HFF-Myc (cell line): Measurements from ENCODE around the gene CCN6.

Experiments
- DNase-seq: peaks from one replicate; pipeline ENCODE4 v3.0.0-alpha.2; 2011; ENCODE audit warnings: low read depth; ENCODE audit errors: extremely low read depth
- H3K4me3 ChIP-seq: replicated peaks from 2 replicates; pipeline ENCODE4 v1.5.1; 2011; ENCODE audit warnings: low read depth, mild to moderate bottlenecking, control low read depth, low read length
- CTCF ChIP-seq: IDR thresholded peaks from 2 replicates; pipeline ENCODE4 v1.5.1; 2012; ENCODE audit warnings: mild to moderate bottlenecking, low read depth, low read length, control low read depth; ENCODE audit errors: missing control alignments

The CCN6 gene

GRCh38 chr6:112062966-112063365, 9.1 kb downstream of the CCN6 start:
- no peak overlapping the region for H3K4me3 ChIP-seq
- TF ChIP-seq CTCF: no peak

DNA sequence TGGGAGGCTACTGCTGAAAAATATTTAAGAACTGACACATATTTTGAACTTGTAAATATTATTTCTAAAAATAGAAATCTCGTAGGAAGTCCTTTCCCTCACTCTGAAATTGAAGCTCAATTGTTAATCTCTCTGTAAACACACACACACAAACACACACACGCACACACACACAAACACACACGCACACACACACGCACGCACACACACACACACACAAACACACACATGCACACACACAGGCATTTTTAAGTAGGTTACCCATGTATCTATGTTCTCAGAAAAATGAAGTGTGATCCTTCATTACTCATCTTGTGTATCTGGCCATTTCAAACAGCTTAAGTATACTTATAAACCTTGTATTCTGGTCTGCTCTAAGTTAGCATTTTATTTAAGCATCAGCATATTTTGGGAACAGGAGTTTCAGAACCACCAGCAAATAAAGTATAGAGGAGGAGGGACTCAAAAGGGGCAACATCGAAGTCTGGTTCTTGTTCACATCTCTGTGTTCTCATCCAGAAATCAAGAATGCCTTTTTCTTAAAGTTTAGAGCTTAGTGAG, 11.6 kb downstream of the CCN6 start:
- DNase-seq: no peak
- no peak for TF ChIP-seq CTCF

More at GRCh38 chr6:112062966-112063365, 9.1 kb downstream of the CCN6 start:
- no peak for DNase-seq

DNA sequence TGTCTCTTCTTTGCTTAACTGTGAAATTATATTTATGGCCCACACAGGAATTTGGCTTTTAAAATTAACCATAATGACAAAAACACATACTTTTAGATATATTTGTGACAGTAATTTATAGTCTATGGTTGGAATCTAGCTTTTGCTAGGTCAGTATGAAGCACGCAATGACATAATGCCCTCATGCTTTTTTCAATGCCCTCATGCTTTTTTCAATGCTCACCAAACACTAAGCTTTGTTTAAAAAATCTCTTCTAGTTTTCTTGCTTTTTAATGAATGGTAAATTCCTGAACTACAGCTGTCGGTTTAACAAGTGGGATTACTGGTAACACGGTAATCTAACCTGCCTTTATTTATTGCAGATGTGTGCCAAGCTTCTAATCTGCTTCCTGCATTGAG, 12.7 kb downstream of the CCN6 start:
- TF ChIP-seq CTCF: no peak
- no peak for DNase-seq
- H3K4me3 ChIP-seq: no peak overlapping the region

More for the DNA sequence above, 11.6 kb downstream of the CCN6 start:
- H3K4me3 ChIP-seq: no peak overlapping the region

GRCh38 chr6:112081569-112081968, 27.7 kb downstream of the CCN6 start:
- no peak overlapping the region for H3K4me3 ChIP-seq
- no peak for DNase-seq
- no peak for TF ChIP-seq CTCF

DNA sequence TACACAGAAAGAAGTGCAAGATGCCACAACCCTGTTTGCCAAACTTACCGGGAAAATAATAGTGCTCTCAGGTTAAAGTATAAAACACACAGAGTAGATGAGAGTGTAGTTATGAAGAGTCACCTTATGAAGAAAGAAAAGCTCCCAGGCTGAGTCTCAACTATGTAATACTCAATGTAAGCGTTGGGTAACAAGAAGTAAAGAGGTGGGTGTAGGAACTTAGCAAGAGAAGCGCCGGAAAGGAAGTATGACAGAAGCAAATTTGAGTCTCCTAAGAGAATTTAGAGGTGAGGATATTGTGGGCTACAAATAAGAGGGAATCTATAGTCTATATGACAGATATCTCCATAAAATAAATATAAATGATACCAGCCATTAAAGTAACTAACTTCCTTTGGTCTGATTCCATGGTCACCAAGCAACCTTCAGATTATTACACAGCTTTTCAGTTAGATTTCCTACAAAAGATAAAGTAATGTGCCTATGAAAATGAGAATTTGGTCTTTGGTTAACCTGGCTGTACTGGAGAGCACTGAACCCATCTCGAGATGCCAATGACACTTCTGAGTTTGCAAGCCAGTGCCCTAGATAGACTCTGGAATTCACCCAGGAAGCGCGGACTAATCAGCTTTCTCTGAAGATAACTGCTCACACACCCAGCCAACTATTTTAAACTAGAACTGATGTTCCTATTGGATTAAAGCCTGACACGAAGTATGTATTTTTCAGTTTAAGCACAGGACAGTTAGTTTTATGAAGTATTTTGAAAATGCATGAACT, 31.6 kb downstream of the CCN6 start:
- TF ChIP-seq CTCF: no peak
- DNase-seq: no peak
- H3K4me3 ChIP-seq: no peak overlapping the region

DNA sequence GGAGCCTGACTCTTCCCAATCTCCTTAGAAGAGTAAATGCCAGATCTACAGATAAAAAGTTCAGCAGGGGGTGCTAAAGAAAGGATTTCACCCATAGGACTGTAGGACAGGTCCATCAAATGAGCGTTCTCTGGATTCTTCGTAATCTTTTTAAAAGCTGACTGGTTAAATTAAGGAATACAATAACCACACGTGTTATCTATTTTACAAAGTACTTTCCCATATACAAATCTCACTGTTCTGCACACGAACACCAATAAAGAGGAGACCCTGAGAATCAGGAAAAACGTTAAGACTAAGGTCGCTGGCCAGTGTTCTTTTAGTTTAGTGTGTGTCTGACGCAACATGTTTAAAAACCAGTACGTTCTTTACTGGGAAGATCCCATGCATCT, 32.8 kb downstream of the CCN6 start:
- H3K4me3 ChIP-seq: peak overlapping the region; percentile 83
- DNase-seq: peak; percentile 32
- peak; percentile 24 for TF ChIP-seq CTCF
